Esophagus muscularis mucosa (tissue), 4 donors: ENCODE measurements around the gene LRRC4C. TPM values are rescaled to one million over a fixed set of nuclear protein-coding genes. Genes with fewer than 3 reads are reported as not detected.

Source experiments
- DNase-seq: peaks from one replicate; pipeline ENCODE4 v3.0.0-alpha.2; 2017; ENCODE audit errors: extremely low spot score
- H3K27ac ChIP-seq, 4 donors: fragments of 200-600 bp; sonication (generic); replicated peaks in 1 of 4; 1 replicate in 3 of 4; 2 replicates in 1 of 4; pipeline ENCODE4 v1.5.1; 2016 to 2019; ENCODE audit warnings: mild to moderate bottlenecking in 1 of 4
- H3K27me3 ChIP-seq, 4 donors: fragments of 200-600 bp; sonication (generic); one replicate each; pipeline versions ENCODE4 v1.5.1 to v1.6.0; 2016 to 2019
- H3K36me3 ChIP-seq, 4 donors: fragments of 200-600 bp; sonication (generic); one replicate each; pipeline ENCODE4 v1.5.1; 2016 to 2019
- H3K4me1 ChIP-seq, 4 donors: fragments of 200-600 bp; sonication (generic); one replicate each; pipeline ENCODE4 v1.5.1; 2016 to 2019
- H3K4me3 ChIP-seq, 4 donors: fragments of 200-600 bp; sonication (generic); 1 replicate in 2 of 4; 2 replicates in 2 of 4; pipeline ENCODE4 v1.5.1; 2016 to 2019; ENCODE audit warnings: mild to moderate bottlenecking in 4 of 4, moderate library complexity in 1 of 4
- H3K9me3 ChIP-seq, 4 donors: fragments of 200-600 bp; sonication (generic); 1 replicate in 3 of 4; 2 replicates in 1 of 4; pipeline ENCODE4 v1.5.1; 2016 to 2019
- CTCF ChIP-seq, 3 experiments: fragments of 200-600 bp in 2 of 3; fragments of 450-650 bp in 1 of 3; sonication (generic) in 2 of 3; IDR thresholded peaks; one replicate each; pipeline ENCODE4 v1.5.1; 2017 to 2019; ENCODE audit warnings: antibody characterized with exemption in 3 of 3, mild to moderate bottlenecking in 2 of 3, moderate library complexity in 1 of 3
- EP300 ChIP-seq: sonication (generic); formaldehyde crosslinking; IDR thresholded peaks from one replicate; pipeline ENCODE4 v1.6.1; 2017; ENCODE audit warnings: antibody characterized with exemption
- POLR2A ChIP-seq: fragments of 450-650 bp; IDR thresholded peaks from one replicate; pipeline ENCODE4 v1.6.1; 2017; ENCODE audit warnings: antibody characterized with exemption, moderate library complexity, mild to moderate bottlenecking, low read depth
- POLR2AphosphoS5 ChIP-seq, 2 donors: sonication (generic); formaldehyde crosslinking; IDR thresholded peaks; one replicate each; pipeline ENCODE4 v1.6.1; 2017; ENCODE audit warnings: antibody characterized with exemption in 2 of 2
- WGBS: methylation state at CpG from one replicate; pipeline ENCODE4 v1.1.5; 2018; 5-methylcytosine and 5-hydroxymethylcytosine counted together
- intact Hi-C: fragments of 100-400 bp; cut with DNase I; formaldehyde crosslinking; loops from one replicate; pipeline ENCODE4 v1.15.1; 2023
- total RNA-seq, 4 donors: library from RNA; depleted of rRNA; stranded (reverse); fragments of >200 nt; gene quantifications; one replicate each; pipeline versions ENCODE4 v1.1.0 to v1.2.1, GENCODE V29; 2016

Gene LRRC4C
- total RNA-seq, 4 donors from 2014 or later = 1.2 to 4.0 (median 2.2) TPM

GRCh38 chr11:41400819-41401382 lies 58.6 kb downstream of the LRRC4C start:
- Histone ChIP-seq H3K36me3 (no peaks in the 10 kb centered on the region), H3K27me3 (no peaks in the 10 kb centered on the region), H3K27ac (no peak overlapping the region), H3K9me3 (no peaks in the 10 kb centered on the region), H3K4me1 (peaks cover 0 to 5% (median 0%) of the 10 kb centered on the region in 4 donors), H3K4me3 (no peak overlapping the region)
- TF ChIP-seq CTCF (IDR thresholded peaks at IDR 0.05) (no peak), EP300 (no peak), POLR2AphosphoS5 (IDR thresholded peaks at IDR 0.05) (no peak), POLR2A (no peak)
- WGBS = 100% methylated on average over 1 of the region's 1 CpG
- no peak for DNase-seq
- intact Hi-C loops = no loop called here

GRCh38 chr11:41400124-41400523 lies 59.3 kb downstream of the LRRC4C start:
- 16% methylated on average over 4 of the region's 4 CpGs for WGBS
- Histone ChIP-seq H3K27ac (no peak overlapping the region), H3K4me1 (peaks cover 0 to 5% (median 0%) of the 10 kb centered on the region in 4 donors), H3K4me3 (no peak overlapping the region), H3K9me3 (no peaks in the 10 kb centered on the region), H3K36me3 (no peaks in the 10 kb centered on the region), H3K27me3 (no peaks in the 10 kb centered on the region)
- intact Hi-C loops = no loop called here
- no peak for DNase-seq
- TF ChIP-seq POLR2AphosphoS5 (IDR thresholded peaks at IDR 0.05) (no peak), POLR2A (no peak), CTCF (IDR thresholded peaks at IDR 0.05) (no peak), EP300 (no peak)

GRCh38 chr11:41399323-41399722 lies 60.1 kb downstream of the LRRC4C start:
- Histone ChIP-seq H3K4me3 (no peak overlapping the region), H3K9me3 (no peaks in the 10 kb centered on the region), H3K36me3 (no peaks in the 10 kb centered on the region), H3K27ac (no peak overlapping the region), H3K4me1 (peaks cover 0 to 5% (median 0%) of the 10 kb centered on the region in 4 donors), H3K27me3 (no peaks in the 10 kb centered on the region)
- DNase-seq = no peak
- 61% methylated on average over 2 of the region's 2 CpGs for WGBS
- TF ChIP-seq CTCF (IDR thresholded peaks at IDR 0.05) (no peak), EP300 (no peak)
- intact Hi-C loops = no loop called here

- intact Hi-C loops = no loop called here
- Histone ChIP-seq H3K27me3 (no peaks in the 10 kb centered on the region), H3K27ac (no peak overlapping the region), H3K4me3 (no peak overlapping the region), H3K36me3 (no peaks in the 10 kb centered on the region), H3K4me1 (peaks cover 0 to 5% (median 0%) of the 10 kb centered on the region in 4 donors), H3K9me3 (no peaks in the 10 kb centered on the region)
- WGBS = 87% methylated on average over 3 of the region's 3 CpGs
- TF ChIP-seq EP300 (no peak), CTCF (IDR thresholded peaks at IDR 0.05) (no peak), POLR2AphosphoS5 (IDR thresholded peaks at IDR 0.05) (no peak), POLR2A (no peak)
- DNase-seq = no peak
Observed at GRCh38 chr11:41398175-41398574, 61.3 kb downstream of the LRRC4C start.

- TF ChIP-seq CTCF (IDR thresholded peaks at IDR 0.05) (no peak), POLR2AphosphoS5 (IDR thresholded peaks at IDR 0.05) (no peak), POLR2A (no peak), EP300 (no peak)
- Histone ChIP-seq H3K36me3 (no peaks in the 10 kb centered on the region), H3K27me3 (no peaks in the 10 kb centered on the region), H3K4me3 (no peak overlapping the region), H3K27ac (no peak overlapping the region), H3K4me1 (no peaks in the 10 kb centered on the region), H3K9me3 (no peaks in the 10 kb centered on the region)
- DNase-seq = no peak
- intact Hi-C loops = no loop called here
- WGBS = 68% methylated on average over 4 of the region's 4 CpGs
Observed at GRCh38 chr11:41394521-41395195, 64.8 kb downstream of the LRRC4C start.
